Caco-2 (cell line): ENCODE data around the gene ACACA. TPM values are rescaled to one million over a fixed set of nuclear protein-coding genes. Genes with fewer than 3 reads are reported as not detected.

Source experiments
- BruUV-seq: library from RNA; stranded (reverse); fragments of 400-500 nt; replicated peaks from 2 replicates; lab custom pipeline; 2021; lab: Mats Ljungman, UMichigan
- CTCF ChIA-PET: fragments of 300-600 bp; sonication (Branson Sonifier 250); formaldehyde crosslinking; loops from one replicate; lab custom pipeline; 2022; ENCODE audit warnings: antibody characterized with exemption; lab: Charles Lee
- POLR2A ChIA-PET: fragments of 300-600 bp; sonication (Branson Sonifier 250); formaldehyde crosslinking; loops from one replicate; lab custom pipeline; 2022; ENCODE audit warnings: antibody characterized with exemption; lab: Charles Lee
- DNase-seq, 2 experiments: peaks; one replicate each; pipeline versions ENCODE4 v3.0.0 to v3.0.0-alpha.2; 2020 to 2022
- H3K27me3 ChIP-seq: replicated peaks from 2 replicates; pipeline ENCODE4 v1.6.0; 2011; ENCODE audit warnings: low read length; ENCODE audit not compliant: control insufficient read depth, insufficient read depth
- H3K36me3 ChIP-seq: 2 replicates; pipeline ENCODE4 v1.5.1; 2011; ENCODE audit warnings: low read length; ENCODE audit not compliant: control insufficient read depth, insufficient read depth
- H3K4me1 ChIP-seq: fragments of 250-450 bp; sonication (Bioruptor Pico); 2 replicates; pipeline ENCODE4 v1.5.1; 2020; ENCODE audit warnings: mild to moderate bottlenecking
- H3K4me3 ChIP-seq: 2 replicates; pipeline ENCODE4 v1.5.1; 2011; ENCODE audit warnings: low read depth, mild to moderate bottlenecking, control low read depth, low read length
- H3K9me3 ChIP-seq: fragments of 250-450 bp; sonication (Bioruptor Pico); 2 replicates; pipeline ENCODE4 v1.5.1; 2020; ENCODE audit warnings: mild to moderate bottlenecking, moderate library complexity
- H3K27ac Mint-ChIP-seq: one replicate; pipeline ENCODE4 v1.8.0; 2022; ENCODE audit warnings: mixed read lengths; ENCODE audit not compliant: unreplicated experiment
- H3K27me3 Mint-ChIP-seq: one replicate; pipeline ENCODE4 v1.8.0; 2022; ENCODE audit warnings: mixed read lengths; ENCODE audit not compliant: insufficient read depth, unreplicated experiment
- H3K36me3 Mint-ChIP-seq: one replicate; pipeline ENCODE4 v1.8.0; 2022; ENCODE audit warnings: mild to moderate bottlenecking, mixed read lengths; ENCODE audit not compliant: insufficient read depth, unreplicated experiment
- H3K4me1 Mint-ChIP-seq: one replicate; pipeline ENCODE4 v1.8.0; 2022; ENCODE audit warnings: low read depth, mixed read lengths; ENCODE audit not compliant: unreplicated experiment
- H3K4me3 Mint-ChIP-seq: one replicate; pipeline ENCODE4 v1.8.0; 2022; ENCODE audit warnings: mild to moderate bottlenecking, moderate library complexity, mixed read lengths; ENCODE audit not compliant: unreplicated experiment
- H3K9me3 Mint-ChIP-seq: one replicate; pipeline ENCODE4 v1.8.0; 2022; ENCODE audit warnings: mixed read lengths; ENCODE audit not compliant: unreplicated experiment
- CTCF ChIP-seq, 2 experiments: fragments of 200-600 bp in 1 of 2; IDR thresholded peaks; 1 replicate in 1 of 2; 2 replicates in 1 of 2; pipeline versions ENCODE4 v1.5.1 to v1.8.0; 2011 to 2022; ENCODE audit warnings: antibody characterized with exemption in 1 of 2, control low read depth in 1 of 2, inconsistent platforms in 1 of 2, low read depth in 1 of 2, low read length in 1 of 2, mild to moderate bottlenecking in 1 of 2, moderate library complexity in 1 of 2; ENCODE audit not compliant: insufficient read depth in 1 of 2, severe bottlenecking in 1 of 2, unreplicated experiment in 1 of 2
- intact Hi-C: fragments of 100-400 bp; cut with micrococcal nuclease; formaldehyde crosslinking; loops from one replicate; pipeline ENCODE4 v1.10.0; 2022; ENCODE audit not compliant: unreplicated experiment
- total RNA-seq: library from RNA; stranded (reverse); gene quantifications from 2 replicates; pipeline ENCODE4 v1.2.3, GENCODE V29; 2022

The ACACA gene
- total RNA-seq, 1 experiment from 2014 or later: 108 TPM

GRCh38 chr17:37109106-37109505 is 297.5 kb downstream of the ACACA start:
- no peak overlapping the region for H3K4me3 Mint-ChIP-seq
- H3K36me3 Mint-ChIP-seq: peaks cover 75% of the 10 kb centered on the region
- no TSS peak for BruUV-seq
- no peaks in the 10 kb centered on the region for H3K4me1 ChIP-seq
- H3K9me3 ChIP-seq: no peaks in the 10 kb centered on the region
- peaks cover 4% of the 10 kb centered on the region for H3K36me3 ChIP-seq
- DNase-seq: no peak
- H3K4me3 ChIP-seq: no peak overlapping the region
- ChIA-PET POLR2A (no interaction called here), CTCF (no interaction called here)
- TF ChIP-seq CTCF (IDR thresholded peaks at IDR 0.05; ENCODE audit: insufficient read depth in 1 of 2, low read depth in 1 of 2, low read length in 1 of 2, severe bottlenecking in 1 of 2, unreplicated experiment in 1 of 2): no peak
- H3K27me3 ChIP-seq: no peaks in the 10 kb centered on the region
- H3K9me3 Mint-ChIP-seq: no peaks in the 10 kb centered on the region
- no peaks in the 10 kb centered on the region for H3K27me3 Mint-ChIP-seq
- intact Hi-C loops: no loop called here
- no peaks in the 10 kb centered on the region for H3K4me1 Mint-ChIP-seq
- no peak overlapping the region for H3K27ac Mint-ChIP-seq

GRCh38 chr17:37107406-37108083 is 299.1 kb downstream of the ACACA start:
- Histone ChIP-seq H3K36me3 (peaks cover 3% of the 10 kb centered on the region), H3K9me3 (no peaks in the 10 kb centered on the region), H3K4me3 (no peak overlapping the region), H3K27me3 (no peaks in the 10 kb centered on the region), H3K4me1 (no peaks in the 10 kb centered on the region)
- no peak for DNase-seq
- TF ChIP-seq CTCF (IDR thresholded peaks at IDR 0.05; ENCODE audit: insufficient read depth in 1 of 2, low read depth in 1 of 2, low read length in 1 of 2, severe bottlenecking in 1 of 2, unreplicated experiment in 1 of 2): no peak
- BruUV-seq: no TSS peak
- CTCF ChIA-PET: no interaction called here
- no peak overlapping the region for H3K27ac Mint-ChIP-seq
- H3K36me3 Mint-ChIP-seq: peaks cover 78% of the 10 kb centered on the region
- no peaks in the 10 kb centered on the region for H3K27me3 Mint-ChIP-seq
- H3K4me3 Mint-ChIP-seq: no peak overlapping the region
- intact Hi-C loops: no loop called here
- H3K9me3 Mint-ChIP-seq: no peaks in the 10 kb centered on the region
- H3K4me1 Mint-ChIP-seq: no peaks in the 10 kb centered on the region
- POLR2A ChIA-PET: no interaction called here

GRCh38 chr17:37106049-37106448 is 300.6 kb downstream of the ACACA start:
- BruUV-seq: no TSS peak
- H3K27me3 Mint-ChIP-seq: no peaks in the 10 kb centered on the region
- Histone ChIP-seq H3K36me3 (peaks cover 4% of the 10 kb centered on the region), H3K4me1 (no peaks in the 10 kb centered on the region), H3K9me3 (no peaks in the 10 kb centered on the region), H3K4me3 (no peak overlapping the region), H3K27me3 (no peaks in the 10 kb centered on the region)
- no peak overlapping the region for H3K27ac Mint-ChIP-seq
- DNase-seq: no peak
- POLR2A ChIA-PET: no interaction called here
- no peak overlapping the region for H3K4me3 Mint-ChIP-seq
- H3K9me3 Mint-ChIP-seq: no peaks in the 10 kb centered on the region
- H3K36me3 Mint-ChIP-seq: peaks cover 65% of the 10 kb centered on the region
- intact Hi-C loops: no loop called here
- CTCF ChIA-PET: no interaction called here
- no peak for TF ChIP-seq CTCF (IDR thresholded peaks at IDR 0.05; ENCODE audit: insufficient read depth in 1 of 2, low read depth in 1 of 2, low read length in 1 of 2, severe bottlenecking in 1 of 2, unreplicated experiment in 1 of 2)
- no peaks in the 10 kb centered on the region for H3K4me1 Mint-ChIP-seq
